GM12865 (cell line): Measurements from ENCODE around the gene JAKMIP3.

Source experiments
- DNase-seq: peaks from one replicate; pipeline ENCODE4 v3.0.0; 2010; ENCODE audit warnings: low read depth
- H3K4me3 ChIP-seq: 2 replicates; pipeline ENCODE4 v1.5.1; 2011; ENCODE audit warnings: mild to moderate bottlenecking, low read depth, low read length, control low read depth
- TF ChIP-seq, protein P1 (sequence below): IDR thresholded peaks from 2 replicates; pipeline ENCODE4 v1.5.1; 2011; ENCODE audit warnings: low read length, control low read depth, low read depth, inconsistent platforms; ENCODE audit not compliant: insufficient read depth; ENCODE audit errors: missing control alignments

Gene JAKMIP3

DNA sequence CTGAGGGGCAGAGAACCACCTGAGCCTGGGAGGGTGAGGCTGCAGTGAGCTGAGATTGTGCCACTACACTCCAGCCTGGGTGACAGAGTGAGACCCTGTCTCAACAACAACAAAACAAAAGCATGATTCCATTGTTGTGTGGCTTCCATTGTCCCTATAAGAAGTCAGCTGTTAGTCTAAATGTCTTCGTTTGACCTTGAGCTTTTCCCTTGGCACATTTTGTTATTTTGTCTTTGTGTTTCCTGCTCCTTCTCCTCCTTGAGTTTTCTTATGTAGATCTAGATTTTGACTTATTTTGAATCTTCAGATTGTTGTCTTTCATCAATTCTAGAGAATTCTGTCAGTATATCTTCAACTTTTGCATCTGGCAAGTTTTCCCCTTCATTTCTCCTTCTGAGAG is 13.6 kb upstream of the JAKMIP3 start:
- no peak for DNase-seq
- H3K4me3 ChIP-seq, result no peak overlapping the region
- TF ChIP-seq, protein P1, sequence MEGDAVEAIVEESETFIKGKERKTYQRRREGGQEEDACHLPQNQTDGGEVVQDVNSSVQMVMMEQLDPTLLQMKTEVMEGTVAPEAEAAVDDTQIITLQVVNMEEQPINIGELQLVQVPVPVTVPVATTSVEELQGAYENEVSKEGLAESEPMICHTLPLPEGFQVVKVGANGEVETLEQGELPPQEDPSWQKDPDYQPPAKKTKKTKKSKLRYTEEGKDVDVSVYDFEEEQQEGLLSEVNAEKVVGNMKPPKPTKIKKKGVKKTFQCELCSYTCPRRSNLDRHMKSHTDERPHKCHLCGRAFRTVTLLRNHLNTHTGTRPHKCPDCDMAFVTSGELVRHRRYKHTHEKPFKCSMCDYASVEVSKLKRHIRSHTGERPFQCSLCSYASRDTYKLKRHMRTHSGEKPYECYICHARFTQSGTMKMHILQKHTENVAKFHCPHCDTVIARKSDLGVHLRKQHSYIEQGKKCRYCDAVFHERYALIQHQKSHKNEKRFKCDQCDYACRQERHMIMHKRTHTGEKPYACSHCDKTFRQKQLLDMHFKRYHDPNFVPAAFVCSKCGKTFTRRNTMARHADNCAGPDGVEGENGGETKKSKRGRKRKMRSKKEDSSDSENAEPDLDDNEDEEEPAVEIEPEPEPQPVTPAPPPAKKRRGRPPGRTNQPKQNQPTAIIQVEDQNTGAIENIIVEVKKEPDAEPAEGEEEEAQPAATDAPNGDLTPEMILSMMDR, result no peak

DNA sequence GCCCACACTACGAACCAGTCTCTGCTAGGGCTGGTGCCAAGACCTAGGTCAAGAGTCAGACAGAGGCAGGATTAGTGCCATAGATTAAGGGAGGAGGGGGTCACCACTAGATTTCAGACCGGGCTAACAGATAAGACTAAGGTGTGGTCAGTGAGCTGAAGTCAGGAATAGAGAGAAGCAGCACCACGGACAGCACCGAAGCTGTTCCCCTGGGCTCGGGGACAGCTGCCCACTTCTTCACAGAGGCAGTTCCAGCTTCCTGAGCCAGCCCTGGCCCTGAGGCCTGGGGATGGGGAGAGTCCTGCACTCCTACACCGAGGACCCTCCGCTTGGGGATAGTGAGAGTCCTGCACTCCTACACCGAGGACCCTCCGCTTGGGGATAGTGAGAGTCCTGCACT is 11.2 kb upstream of the JAKMIP3 start:
- H3K4me3 ChIP-seq, result no peak overlapping the region
- TF ChIP-seq, protein P1, result no peak
- DNase-seq, result no peak

DNA sequence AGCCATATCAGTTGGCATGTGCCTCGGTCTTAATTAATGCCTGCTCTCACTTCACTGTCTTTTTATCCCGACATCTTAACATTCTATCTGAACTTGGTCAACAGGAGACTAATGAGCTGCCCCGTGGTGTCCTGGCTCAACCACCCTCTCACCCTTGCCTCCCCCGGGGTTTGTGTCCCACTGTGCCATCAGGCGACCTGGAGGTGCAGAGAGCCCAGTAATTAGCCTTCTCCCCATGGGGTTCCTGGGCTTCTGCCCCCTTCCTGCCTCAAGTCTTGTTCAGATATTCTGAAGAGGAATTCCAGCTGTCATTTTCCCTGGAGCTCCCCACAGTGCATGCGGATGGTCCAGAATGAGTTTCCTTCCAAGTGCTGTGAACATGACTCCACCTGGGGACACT is 10.1 kb upstream of the JAKMIP3 start:
- DNase-seq, result no peak
- TF ChIP-seq, protein P1, result no peak
- H3K4me3 ChIP-seq, result no peak overlapping the region

DNA sequence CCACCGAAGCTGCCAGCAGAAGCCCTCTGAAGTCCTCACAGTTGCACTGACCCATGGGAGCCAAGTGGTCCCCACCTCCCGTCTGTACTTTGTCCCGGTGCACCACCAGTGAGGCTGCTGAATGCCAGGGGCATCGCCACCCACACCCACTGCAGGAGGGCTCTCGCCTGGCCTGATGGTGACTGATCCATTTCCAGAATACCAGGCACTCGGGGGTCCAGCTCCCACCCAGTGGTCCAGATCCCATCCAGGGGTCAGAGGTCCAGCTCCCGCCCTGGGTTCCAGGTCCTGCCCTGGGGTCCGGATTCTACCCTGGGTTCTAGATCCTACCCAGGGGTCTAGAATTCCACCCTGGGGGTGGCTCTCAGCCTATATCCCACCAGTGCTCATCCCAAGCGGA is 9.1 kb upstream of the JAKMIP3 start:
- DNase-seq, result no peak
- TF ChIP-seq, protein P1, result no peak
- no peak overlapping the region for H3K4me3 ChIP-seq

DNA sequence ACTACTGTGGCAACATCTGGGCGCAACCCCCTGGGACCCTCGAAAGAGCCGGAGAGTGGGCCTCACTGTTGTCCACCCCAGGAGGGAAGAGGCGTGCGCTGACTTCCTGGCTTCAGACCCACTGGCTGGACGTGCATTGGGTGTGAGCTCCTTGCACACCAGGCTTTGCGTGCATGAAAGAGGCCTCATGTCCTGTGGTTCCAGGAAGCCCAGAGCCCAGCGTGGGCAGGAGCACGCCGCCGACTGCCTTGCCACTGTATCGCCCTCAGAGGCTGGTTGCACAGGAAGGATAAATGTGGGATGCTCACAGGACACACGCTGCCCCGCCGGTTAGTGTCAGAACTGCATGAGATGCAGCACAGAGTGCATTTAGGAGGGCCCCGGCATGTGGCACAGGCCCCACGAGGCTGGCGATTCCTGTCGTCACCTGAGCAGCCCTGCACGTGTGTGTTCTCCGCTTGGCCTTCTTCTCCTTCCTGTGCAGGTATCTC is 8.5 kb upstream of the JAKMIP3 start:
- TF ChIP-seq, protein P1, result no peak
- no peak for DNase-seq
- H3K4me3 ChIP-seq, result no peak overlapping the region

DNA sequence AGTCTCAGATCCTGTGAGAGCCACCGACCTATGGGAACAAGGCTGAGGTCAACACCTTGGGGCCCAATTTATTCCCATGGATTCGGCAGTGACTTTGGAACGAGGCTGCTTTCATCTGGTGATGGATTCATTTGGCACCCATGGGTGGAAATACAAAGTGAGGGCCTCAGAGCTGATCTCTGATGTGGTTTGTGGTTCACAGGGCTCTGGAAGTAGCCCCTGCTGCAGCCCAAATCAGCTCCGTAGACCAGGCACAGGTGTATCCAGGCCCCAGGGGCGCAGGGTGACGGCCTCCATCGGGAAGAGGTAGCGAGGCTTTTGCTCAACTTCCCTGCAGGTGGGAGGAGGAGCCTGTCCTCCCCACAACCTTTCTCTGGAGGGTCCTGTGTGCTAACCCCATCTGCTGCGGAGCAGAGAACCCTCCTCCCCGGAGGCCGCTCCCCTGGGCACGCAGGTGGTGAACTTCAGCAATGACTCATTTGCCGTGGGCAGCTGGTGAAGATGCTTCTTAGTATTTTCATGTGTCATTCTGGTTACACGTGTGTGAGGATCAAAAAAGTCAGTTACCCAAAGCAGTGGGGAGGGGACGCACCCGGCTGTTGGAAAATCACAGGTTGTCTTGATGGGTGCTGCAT is 7.5 kb upstream of the JAKMIP3 start:
- TF ChIP-seq, protein P1, result no peak
- no peak overlapping the region for H3K4me3 ChIP-seq
- DNase-seq, result no peak
